Measurements from ENCODE around the gene HNRNPA2B1.

Gene HNRNPA2B1

DNA sequence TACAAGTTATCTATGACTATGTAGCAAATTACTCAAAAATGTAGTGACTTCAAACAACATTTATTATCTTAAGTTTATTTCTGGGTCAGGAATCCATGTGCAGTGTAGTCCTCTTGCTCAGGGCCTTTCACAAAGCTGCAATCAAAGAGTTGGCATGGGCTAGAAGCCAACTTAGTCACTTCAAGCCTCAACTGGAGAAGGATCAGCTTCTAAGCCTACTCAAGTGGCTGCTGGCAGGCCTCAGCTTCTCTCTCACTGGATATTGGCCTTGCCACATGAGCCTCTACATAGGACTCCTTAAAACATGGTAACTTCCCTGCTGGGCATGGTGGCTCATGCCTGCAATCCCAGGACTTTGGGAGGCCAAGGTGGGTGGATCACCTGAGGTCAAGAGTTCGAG is 53.5 kb downstream of the HNRNPA2B1 start:
- no peak for DNase-seq (ENCODE audit: low spot score)

DNA sequence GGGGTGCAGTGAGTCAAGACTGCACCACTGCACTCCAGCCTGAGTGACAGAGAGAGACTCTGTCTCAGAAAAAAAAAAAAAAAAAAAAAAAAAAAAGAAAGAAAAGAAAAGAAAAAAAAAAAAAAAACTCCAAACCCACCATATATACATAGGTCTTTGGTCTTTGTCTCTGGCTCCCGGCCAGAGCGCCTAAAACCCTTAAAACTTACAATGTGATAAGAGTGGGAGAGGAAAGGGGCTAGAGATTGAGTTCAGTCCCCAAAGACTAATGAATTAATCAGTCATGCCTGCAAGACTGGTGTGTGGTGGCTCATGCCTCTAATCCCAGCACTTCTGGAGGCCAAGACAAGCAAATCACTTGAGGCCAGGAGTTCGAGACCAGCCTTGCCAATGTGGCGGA is 55.3 kb downstream of the HNRNPA2B1 start:
- DNase-seq (ENCODE audit: low spot score), result no peak

DNA sequence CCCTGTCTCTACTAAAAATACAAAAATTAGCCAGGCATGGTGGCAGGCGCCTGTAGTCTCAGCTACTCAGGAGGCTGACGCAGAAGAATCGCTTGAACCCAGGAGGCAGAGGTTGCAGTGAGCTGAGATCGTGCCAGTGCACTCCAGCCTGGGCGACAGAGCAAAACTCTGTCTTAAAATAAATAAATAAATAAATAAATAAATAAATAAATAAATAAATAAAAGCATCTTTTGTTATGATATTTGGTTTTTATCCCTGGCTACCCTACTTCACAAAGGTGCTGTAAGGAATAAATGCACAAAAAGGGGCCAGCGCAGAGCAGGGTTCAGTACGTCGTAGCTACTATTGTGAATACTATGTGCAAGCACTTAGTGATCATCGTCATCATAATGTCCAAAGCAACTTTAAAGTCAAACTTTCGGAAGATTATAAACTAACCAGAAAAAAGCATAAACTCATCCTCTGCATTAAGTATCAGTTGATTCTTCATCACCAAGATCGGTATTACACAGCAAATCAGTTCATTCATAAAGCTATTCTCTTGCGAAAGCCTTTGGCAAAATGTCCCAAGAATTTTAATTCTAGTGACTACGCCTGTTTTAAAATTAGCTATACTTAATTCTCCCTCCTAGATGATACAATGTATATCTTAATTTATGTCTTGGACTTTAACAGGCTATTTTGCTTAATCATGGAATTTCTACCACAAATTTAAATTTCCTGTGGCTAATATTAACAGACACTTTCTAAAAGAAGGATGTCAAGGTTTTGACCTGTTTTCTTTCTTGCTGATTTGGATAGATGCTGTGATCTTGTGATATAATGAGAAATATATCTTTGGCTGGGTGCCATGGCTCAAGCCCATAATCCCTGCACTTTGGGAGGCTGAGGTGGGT is 56.1 kb downstream of the HNRNPA2B1 start:
- no peak for DNase-seq (ENCODE audit: low spot score)

DNA sequence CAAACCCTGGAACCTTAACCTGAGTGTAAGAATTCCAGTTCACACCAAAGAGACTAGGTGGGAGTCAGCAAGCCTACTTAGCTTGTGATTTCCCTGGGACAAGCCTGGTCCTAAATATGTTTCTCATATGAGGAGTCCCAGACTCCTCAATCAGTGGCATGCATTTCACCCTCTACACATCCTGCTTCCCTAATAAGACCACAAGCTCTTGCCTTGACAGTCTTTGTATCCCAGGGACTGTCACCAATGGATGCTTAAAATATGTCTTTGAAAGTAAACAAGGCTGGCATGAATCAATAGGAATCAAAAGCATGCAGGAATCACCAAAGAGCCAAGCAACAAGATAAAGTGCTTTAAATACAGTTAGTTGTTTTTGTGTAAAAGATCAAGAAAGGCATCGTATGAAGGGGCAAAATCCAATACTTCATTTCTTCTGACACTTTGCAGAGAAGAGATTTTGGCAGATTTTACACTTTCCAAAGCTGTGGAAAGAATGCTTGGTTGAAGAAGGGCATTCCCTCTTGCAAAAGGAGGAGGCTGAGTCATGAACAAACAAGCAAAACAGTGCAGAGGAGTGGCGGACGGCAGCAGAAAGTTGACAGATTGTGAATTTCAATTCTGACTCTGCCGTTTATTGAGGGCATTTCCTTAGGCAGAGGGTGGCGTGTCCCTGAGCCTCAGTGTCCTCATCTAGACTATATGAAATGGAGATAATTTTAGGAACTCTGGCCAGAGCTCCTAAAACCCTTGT is 57.1 kb downstream of the HNRNPA2B1 start:
- no peak for DNase-seq (ENCODE audit: low spot score)

DNA sequence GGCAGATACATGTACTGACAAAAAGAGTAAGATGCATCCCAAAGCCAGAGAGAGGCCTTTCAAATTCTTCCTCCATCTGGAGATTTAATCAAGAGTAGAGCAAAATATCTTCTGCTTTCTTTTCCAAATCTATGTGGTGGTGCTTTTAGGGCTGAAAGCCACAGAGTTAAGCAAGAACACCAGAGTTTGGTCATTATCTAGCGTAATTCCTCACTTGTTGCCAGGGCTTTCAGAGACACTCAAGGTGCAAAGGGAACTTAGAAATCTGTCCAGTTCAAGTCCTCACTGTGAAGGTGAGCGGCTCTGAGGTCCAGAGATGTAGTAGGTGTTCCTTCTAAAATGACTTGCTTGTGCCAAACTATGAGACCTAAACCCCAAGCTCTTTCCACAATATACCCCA is 59.5 kb downstream of the HNRNPA2B1 start:
- no peak for DNase-seq (ENCODE audit: low spot score)

DNA sequence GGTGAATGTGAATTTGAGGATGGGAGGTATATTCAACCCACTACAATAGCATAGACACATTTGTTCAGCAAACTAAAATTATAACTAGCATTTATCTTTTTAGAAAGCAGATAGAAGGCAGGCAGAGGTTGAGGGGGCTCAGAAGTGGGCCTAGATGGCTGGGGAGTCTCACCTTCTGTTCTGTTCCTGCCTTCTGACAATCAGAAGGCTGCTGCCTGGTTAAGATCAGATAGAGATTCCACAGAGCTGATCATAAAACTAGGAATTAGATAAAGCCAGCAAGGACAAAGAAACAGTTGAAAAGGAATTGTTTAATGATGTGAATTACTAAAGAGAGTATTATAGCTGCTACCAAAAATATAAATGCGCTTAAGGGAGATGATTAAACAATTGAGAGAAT is 60.2 kb downstream of the HNRNPA2B1 start:
- DNase-seq (ENCODE audit: low spot score), result no peak
